Smooth muscle cell of the umbilical artery (primary cell): ENCODE results near the gene XKRX. TPM values are rescaled to one million over a fixed set of nuclear protein-coding genes. Genes with fewer than 3 reads are reported as not detected.

Experiments
- total RNA-seq: library from RNA; depleted of rRNA; stranded (reverse); fragments of >200 nt; gene quantifications from 2 replicates; pipeline ENCODE4 v1.2.3, GENCODE V29; 2014

The XKRX gene
- total RNA-seq, result under 0.01 and 0.14 TPM in 2 replicates

GRCh38 chrX:100928660-100929613, at the start of gene XKRX:
XKRX (minus strand) TSS chrX:100928917; CDS start chrX:100928304, 613 bp downstream.

DNA sequence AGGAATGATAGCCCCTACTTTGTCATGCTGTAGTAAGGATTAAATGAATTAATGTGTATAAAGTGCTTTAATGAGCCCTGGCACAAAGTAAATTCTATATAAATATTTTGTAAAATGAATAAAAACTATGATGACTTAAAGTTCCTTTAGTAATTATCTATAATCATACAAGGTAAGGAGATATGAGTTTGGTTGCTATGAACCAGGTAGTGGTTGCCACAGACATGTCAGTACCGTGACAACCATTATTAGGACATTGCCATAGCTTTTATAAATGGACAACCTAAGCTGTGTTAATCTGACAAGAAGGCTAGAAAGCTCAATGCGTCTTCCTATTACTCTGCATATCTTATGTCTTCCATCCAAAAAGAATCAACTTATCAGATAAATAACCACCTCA, 40.7 kb upstream of the XKRX start, which contains the start of gene ARL13A:
ARL13A (plus strand) TSS at position 301 of the 400 bp plus-strand sequence. CDS start 3,982 bp downstream, outside the sequence.

GRCh38 chrX:100874325-100874724, 54.4 kb downstream of the XKRX start, which contains the start of gene NOX1:
NOX1 (minus strand) TSS chrX:100874359; CDS start chrX:100874139, 220 bp downstream.

Other genes starting within 250 kb of the XKRX start
- 6.7 and 35.9 TPM in 2 replicates for gene SYTL4, start 196.8 kb downstream of the XKRX start, total RNA-seq
- gene CSTF2, start 108.5 kb downstream of the XKRX start, total RNA-seq, result 14.8 and 22.7 TPM in 2 replicates
- not detected in 2 replicates for gene NOX1, start 54.6 kb downstream of the XKRX start, total RNA-seq
- not detected in 2 replicates for gene ARL13A, start 40.8 kb upstream of the XKRX start, total RNA-seq
- gene TRMT2B, start 123.2 kb upstream of the XKRX start, total RNA-seq, result 9.8 and 16.7 TPM in 2 replicates
- gene TMEM35A, start 150.0 kb upstream of the XKRX start, total RNA-seq, result 4.2 and 10.1 TPM in 2 replicates
- gene CENPI, start 169.3 kb upstream of the XKRX start, total RNA-seq, result 3.0 and 15.8 TPM in 2 replicates